ENCODE measurements around the gene CDK14. TPM values are rescaled to one million over a fixed set of nuclear protein-coding genes. Genes with fewer than 3 reads are reported as not detected.
A peak's percentile ranks its signal among the peaks of the same experiment; 100 is the strongest.
"Not testable (repeated sequence)": the region's sequence is repeated elsewhere in the genome, so short reads cannot be mapped to it uniquely, and the experiment has no call there.

The CDK14 gene
- total RNA-seq, 1 donor = 44.8 TPM

DNA sequence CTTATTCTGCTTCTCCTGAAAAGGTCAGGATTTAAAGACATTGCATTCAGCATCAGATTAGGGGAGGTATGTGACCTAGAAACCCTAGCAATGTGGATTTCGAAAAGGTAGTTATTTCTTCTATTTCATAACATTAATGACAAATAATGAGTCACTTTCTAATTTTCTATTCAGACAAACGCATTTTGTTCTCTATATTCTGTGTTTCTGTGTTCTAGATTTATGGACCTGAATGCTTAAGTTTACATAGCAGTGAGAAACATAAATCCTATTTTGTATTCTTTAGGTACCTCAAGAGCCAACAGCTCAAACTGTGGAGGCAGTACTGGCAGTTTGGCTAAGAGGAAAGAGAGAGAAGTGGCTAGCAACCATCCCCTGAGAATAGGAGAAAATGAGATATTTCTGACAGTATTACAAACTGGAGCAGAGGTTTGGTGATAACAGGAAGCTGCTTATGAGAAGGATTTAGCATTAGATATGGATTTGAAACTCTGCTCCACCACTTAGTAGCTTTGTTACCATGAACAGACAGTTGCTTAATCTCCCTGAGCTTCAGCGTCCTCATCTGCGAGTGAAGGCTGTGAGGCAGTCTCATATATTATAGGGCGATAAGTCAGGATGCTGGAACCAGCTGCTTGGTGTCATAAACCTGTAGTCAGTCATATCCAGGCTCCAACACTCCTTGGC, 28.2 kb downstream of the CDK14 start:
- no peak overlapping the region for H3K4me3 ChIP-seq (ENCODE audit: low read depth, low read length)
- TF ChIP-seq, protein P1, sequence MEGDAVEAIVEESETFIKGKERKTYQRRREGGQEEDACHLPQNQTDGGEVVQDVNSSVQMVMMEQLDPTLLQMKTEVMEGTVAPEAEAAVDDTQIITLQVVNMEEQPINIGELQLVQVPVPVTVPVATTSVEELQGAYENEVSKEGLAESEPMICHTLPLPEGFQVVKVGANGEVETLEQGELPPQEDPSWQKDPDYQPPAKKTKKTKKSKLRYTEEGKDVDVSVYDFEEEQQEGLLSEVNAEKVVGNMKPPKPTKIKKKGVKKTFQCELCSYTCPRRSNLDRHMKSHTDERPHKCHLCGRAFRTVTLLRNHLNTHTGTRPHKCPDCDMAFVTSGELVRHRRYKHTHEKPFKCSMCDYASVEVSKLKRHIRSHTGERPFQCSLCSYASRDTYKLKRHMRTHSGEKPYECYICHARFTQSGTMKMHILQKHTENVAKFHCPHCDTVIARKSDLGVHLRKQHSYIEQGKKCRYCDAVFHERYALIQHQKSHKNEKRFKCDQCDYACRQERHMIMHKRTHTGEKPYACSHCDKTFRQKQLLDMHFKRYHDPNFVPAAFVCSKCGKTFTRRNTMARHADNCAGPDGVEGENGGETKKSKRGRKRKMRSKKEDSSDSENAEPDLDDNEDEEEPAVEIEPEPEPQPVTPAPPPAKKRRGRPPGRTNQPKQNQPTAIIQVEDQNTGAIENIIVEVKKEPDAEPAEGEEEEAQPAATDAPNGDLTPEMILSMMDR (IDR thresholded peaks at IDR 0.05; ENCODE audit: insufficient read depth, low read length) = no peak
- peak; percentile 57 for DNase-seq (ENCODE audit: low read depth)

- H3K4me3 ChIP-seq (ENCODE audit: low read depth, low read length) = no peak overlapping the region
- peak; percentile 16 for DNase-seq (ENCODE audit: low read depth)
- TF ChIP-seq, protein P1 (IDR thresholded peaks at IDR 0.05; ENCODE audit: insufficient read depth, low read length) = no peak
These were observed 28.9 kb downstream of the CDK14 start for GRCh38 chr7:90625051-90625450.

DNA sequence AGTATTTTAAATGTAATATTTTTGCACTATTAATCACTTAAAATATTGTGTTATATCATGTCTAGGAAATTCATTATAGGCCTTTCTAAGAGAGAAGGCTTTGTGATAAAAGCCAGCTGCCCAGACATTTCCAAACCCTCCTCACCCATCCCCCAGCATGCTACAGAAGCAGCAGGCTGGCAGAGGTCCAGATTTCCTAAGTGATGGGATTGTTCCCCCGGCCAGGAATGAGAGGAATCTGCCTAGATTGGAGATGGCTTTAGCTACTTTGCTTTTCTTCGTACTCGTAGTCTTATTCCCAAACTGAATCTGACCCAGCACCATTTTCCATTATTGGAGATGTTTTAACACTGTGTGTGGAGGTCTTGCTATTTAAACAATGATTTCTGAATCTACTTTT, 29.4 kb downstream of the CDK14 start:
- peak overlapping the region; percentile 20 for H3K4me3 ChIP-seq (ENCODE audit: low read depth, low read length)
- TF ChIP-seq, protein P1 (IDR thresholded peaks at IDR 0.05; ENCODE audit: insufficient read depth, low read length) = no peak
- peak; percentile 86 for DNase-seq (ENCODE audit: low read depth)

GRCh38 chr7:90626013-90626412, 29.9 kb downstream of the CDK14 start:
- DNase-seq (ENCODE audit: low read depth) = peak; percentile 67

GRCh38 chr7:90629297-90629918, 33.3 kb downstream of the CDK14 start:
- H3K4me3 ChIP-seq (ENCODE audit: low read depth, low read length) = no peak overlapping the region
- DNase-seq (ENCODE audit: low read depth) = peak; percentile 73
- TF ChIP-seq, protein P1 (IDR thresholded peaks at IDR 0.05; ENCODE audit: insufficient read depth, low read length) = peak; percentile 74

More at GRCh38 chr7:90626013-90626412, 29.9 kb downstream of the CDK14 start:
- H3K4me3 ChIP-seq (ENCODE audit: low read depth, low read length) = no peak overlapping the region
- TF ChIP-seq, protein P1 (IDR thresholded peaks at IDR 0.05; ENCODE audit: insufficient read depth, low read length) = no peak

DNA sequence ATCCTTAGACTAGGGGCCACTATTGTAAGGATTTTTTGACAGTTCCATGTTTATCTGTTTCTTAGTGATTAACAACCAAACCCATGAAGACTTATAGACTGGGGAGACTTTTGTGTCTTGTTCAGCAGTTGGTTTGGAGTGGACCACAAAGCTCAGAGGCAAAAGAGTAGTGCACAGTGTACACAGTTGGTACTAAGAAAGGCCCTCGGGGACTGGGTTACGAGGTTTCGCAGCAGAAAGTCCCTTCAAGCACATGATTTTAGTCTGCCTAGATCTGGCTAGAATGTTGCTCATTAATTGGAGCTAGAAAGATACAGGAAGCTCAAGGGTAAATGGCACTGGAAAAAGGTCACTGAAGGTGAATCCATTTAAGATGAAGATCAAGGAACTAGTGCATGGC, 35.4 kb downstream of the CDK14 start:
- DNase-seq (ENCODE audit: low read depth) = no peak
- TF ChIP-seq, protein P1 (IDR thresholded peaks at IDR 0.05; ENCODE audit: insufficient read depth, low read length) = no peak
- H3K4me3 ChIP-seq (ENCODE audit: low read depth, low read length) = no peak overlapping the region

GRCh38 chr7:90639683-90640082, 43.6 kb downstream of the CDK14 start:
- DNase-seq (ENCODE audit: low read depth); H3K4me3 ChIP-seq (ENCODE audit: low read depth, low read length): not testable (repeated sequence)
